Mesothelial cell of epicardium (in vitro differentiated cells): ENCODE data around the gene MGP. TPM values are rescaled to one million over a fixed set of nuclear protein-coding genes. Genes with fewer than 3 reads are reported as not detected.

Experiments
- DNase-seq, 2 experiments: peaks; one replicate each; pipeline ENCODE4 v3.0.0; 2021; ENCODE audit warnings: low spot score in 2 of 2; ENCODE audit not compliant: unreplicated experiment in 2 of 2
- H3K27ac Mint-ChIP-seq: 2 replicates; pipeline ENCODE4 v1.8.0; 2021; ENCODE audit warnings: mixed read lengths
- H3K27me3 Mint-ChIP-seq: 2 replicates; pipeline ENCODE4 v1.8.0; 2021; ENCODE audit warnings: low read depth, mixed read lengths
- H3K36me3 Mint-ChIP-seq: 2 replicates; pipeline ENCODE4 v1.8.0; 2021; ENCODE audit warnings: mixed read lengths
- H3K4me1 Mint-ChIP-seq: 2 replicates; pipeline ENCODE4 v1.8.0; 2021; ENCODE audit warnings: mixed read lengths
- H3K4me3 Mint-ChIP-seq: 2 replicates; pipeline ENCODE4 v1.8.0; 2021; ENCODE audit warnings: mild to moderate bottlenecking, moderate library complexity, mixed read lengths
- H3K9me3 Mint-ChIP-seq: 2 replicates; pipeline ENCODE4 v1.8.0; 2021; ENCODE audit warnings: mixed read lengths
- total RNA-seq: library from RNA; stranded (reverse); gene quantifications from 3 replicates; pipeline ENCODE4 v1.2.1, GENCODE V29; 2021
- TF ChIP-seq, protein P1 (sequence below): fragments of 200-600 bp; sonication (generic); IDR thresholded peaks from one replicate; pipeline ENCODE4 v1.5.0; 2021; ENCODE audit warnings: antibody characterized with exemption; ENCODE audit not compliant: unreplicated experiment

MGP gene
- total RNA-seq, 1 donor from 2014 or later = 202 TPM

DNA sequence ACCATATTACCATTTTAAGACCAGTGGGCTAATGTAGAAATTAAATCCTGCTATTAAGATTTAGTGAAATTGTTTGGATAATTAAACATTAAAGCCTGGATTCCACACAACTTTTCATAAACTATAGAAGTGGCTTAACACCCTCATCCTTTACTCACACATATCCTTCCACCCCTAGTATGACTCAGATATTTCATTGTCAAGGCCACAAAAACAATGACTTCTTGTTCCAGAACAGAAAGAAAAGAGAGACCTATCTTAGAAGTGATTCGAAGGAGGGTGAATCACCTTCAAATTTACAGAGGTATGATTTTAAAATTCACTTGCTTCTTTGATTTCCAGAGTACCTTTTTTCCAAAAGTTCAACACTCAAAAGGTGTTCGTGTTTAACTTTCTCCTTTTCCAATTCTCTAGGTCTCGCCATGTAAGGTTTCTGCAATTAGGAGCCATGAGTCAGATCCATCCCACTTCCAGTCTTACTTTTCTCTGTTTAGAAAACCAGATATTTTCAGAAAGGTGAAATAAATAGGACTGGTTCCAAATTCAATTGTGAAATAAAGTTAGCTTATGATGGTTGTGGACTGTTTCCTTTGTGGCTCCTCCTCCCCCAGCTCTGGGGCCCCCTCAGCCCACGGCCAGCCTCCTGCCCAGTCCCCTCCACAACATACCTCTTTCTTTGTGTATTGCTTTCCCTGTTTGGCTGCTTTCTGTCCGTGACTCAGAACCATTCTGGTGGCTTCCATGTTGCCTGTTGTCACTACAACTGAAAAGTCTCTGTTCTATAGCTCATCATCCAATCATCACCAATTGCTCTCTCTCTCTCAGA lies 24.6 kb upstream of the MGP start:
- H3K27me3 Mint-ChIP-seq = no peaks in the 10 kb centered on the region
- H3K4me3 Mint-ChIP-seq = no peak overlapping the region
- peaks cover 11% of the 10 kb centered on the region for H3K9me3 Mint-ChIP-seq
- H3K36me3 Mint-ChIP-seq = peaks cover 43% of the 10 kb centered on the region
- peaks cover 12% of the 10 kb centered on the region for H3K4me1 Mint-ChIP-seq
- no peak overlapping the region for H3K27ac Mint-ChIP-seq
- TF ChIP-seq, protein P1, sequence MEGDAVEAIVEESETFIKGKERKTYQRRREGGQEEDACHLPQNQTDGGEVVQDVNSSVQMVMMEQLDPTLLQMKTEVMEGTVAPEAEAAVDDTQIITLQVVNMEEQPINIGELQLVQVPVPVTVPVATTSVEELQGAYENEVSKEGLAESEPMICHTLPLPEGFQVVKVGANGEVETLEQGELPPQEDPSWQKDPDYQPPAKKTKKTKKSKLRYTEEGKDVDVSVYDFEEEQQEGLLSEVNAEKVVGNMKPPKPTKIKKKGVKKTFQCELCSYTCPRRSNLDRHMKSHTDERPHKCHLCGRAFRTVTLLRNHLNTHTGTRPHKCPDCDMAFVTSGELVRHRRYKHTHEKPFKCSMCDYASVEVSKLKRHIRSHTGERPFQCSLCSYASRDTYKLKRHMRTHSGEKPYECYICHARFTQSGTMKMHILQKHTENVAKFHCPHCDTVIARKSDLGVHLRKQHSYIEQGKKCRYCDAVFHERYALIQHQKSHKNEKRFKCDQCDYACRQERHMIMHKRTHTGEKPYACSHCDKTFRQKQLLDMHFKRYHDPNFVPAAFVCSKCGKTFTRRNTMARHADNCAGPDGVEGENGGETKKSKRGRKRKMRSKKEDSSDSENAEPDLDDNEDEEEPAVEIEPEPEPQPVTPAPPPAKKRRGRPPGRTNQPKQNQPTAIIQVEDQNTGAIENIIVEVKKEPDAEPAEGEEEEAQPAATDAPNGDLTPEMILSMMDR = no peak
- no peak for DNase-seq

DNA sequence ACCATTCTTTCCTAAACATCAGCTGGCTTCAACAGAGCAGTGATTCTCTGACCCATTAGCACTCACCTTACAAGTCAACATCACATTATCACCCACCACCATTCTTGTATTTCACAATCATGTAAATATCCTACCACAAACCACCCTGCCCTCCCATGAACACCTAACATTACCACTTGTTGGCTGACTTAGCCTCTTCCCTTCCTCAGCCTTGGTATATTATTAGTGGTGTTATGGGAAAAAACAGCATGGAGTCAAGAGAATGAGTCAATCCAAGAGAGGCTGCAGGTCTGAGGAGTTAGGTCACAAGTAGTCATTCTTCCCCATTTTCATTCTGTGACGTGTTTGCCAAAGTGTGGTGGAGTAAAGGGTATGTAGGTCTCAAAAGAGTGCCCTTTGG lies 22.3 kb upstream of the MGP start:
- Mint-ChIP-seq H3K9me3 (peaks cover 11% of the 10 kb centered on the region), H3K4me1 (peaks cover 32% of the 10 kb centered on the region), H3K36me3 (peaks cover 35% of the 10 kb centered on the region), H3K27ac (no peak overlapping the region), H3K4me3 (no peak overlapping the region), H3K27me3 (no peaks in the 10 kb centered on the region)
- TF ChIP-seq, protein P1 = no peak
- DNase-seq = no peak

DNA sequence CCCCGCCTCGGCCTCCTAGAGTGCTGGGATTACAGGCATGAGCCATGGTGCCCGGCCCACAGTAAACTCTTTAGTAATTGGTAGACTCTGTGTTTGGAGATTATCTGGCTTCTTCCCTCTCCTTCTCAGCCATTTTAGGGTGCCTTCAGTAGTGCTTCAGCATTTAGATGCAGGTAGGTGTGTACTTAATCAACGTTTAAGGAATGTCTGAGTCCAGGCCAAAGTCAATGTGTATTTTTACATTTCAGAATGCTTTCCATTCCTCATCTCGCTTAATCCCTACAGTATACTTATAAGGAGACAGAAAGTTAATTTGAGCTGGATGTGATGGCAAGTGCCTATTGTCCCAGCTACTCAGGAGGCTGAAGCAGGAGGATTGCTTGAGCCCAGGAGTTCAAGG lies 20.5 kb upstream of the MGP start:
- H3K4me3 Mint-ChIP-seq = no peak overlapping the region
- peaks cover 7% of the 10 kb centered on the region for H3K9me3 Mint-ChIP-seq
- DNase-seq = no peak
- TF ChIP-seq, protein P1 = no peak
- no peak overlapping the region for H3K27ac Mint-ChIP-seq
- H3K27me3 Mint-ChIP-seq = no peaks in the 10 kb centered on the region
- peaks cover 39% of the 10 kb centered on the region for H3K4me1 Mint-ChIP-seq
- H3K36me3 Mint-ChIP-seq = peaks cover 27% of the 10 kb centered on the region

DNA sequence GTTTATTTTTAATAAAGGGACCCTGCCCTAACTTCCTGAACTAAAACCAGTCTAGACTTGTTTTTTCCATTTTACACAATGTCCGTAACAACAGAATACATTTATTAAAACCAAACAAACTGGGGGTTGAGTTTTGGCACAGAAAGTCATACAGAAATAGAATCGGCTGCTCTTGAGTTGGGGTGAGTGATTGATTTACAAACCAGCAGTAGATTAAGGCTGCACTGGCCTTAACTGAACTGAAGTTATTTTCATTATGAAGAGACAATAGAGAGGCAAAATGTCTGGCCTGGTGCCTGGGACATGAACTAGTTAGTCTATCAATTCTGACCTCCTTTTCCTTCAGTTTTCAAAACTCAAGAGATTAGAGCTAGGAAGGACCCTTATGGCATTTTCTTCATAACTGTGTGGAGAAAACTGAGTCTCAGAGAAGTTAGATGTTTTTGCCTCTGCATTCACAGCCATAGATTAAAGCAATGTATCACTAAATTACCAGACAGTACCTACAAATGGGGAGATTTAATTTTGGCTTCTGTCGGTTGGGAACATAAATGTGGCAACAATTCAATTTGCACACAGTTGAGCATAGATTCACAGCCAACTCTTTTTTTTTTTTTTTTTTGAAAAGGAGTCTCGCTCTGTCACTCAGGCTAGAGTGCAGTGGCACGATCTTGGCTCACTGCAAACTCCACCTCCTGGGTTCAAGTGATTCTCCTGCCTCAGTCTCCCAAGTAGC lies 19.8 kb upstream of the MGP start:
- peak overlapping the region; percentile 70 for H3K27ac Mint-ChIP-seq

DNA sequence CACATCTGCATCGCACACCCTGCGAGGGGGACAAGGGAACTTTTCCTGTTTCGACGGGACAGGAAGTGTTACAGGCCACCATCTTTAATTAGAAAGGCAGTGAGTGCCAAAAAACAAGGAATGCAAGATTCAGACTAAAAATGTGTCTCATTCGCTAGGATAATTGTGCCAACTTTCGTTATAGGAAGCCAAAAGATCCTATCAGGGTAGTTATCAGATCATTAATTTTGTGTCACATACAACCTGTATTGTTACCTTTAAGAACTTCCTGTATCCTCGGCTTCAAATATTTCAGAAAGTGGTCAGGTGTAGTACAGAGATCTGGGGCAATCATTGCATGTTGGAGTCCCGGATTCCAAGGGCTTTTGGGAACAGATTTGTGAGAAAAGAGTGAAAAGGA lies 19.2 kb upstream of the MGP start:
- TF ChIP-seq, protein P1 = no peak
- no peak for DNase-seq
- peak overlapping the region; percentile 70 for H3K27ac Mint-ChIP-seq
- no peak overlapping the region for H3K4me3 Mint-ChIP-seq
- peaks cover 19% of the 10 kb centered on the region for H3K36me3 Mint-ChIP-seq
- H3K9me3 Mint-ChIP-seq = peaks cover 7% of the 10 kb centered on the region
- peaks cover 43% of the 10 kb centered on the region for H3K4me1 Mint-ChIP-seq
- H3K27me3 Mint-ChIP-seq = no peaks in the 10 kb centered on the region

More for the DNA sequence above, 19.8 kb upstream of the MGP start:
- TF ChIP-seq, protein P1 = no peak
- DNase-seq = no peak
- Mint-ChIP-seq H3K4me3 (no peak overlapping the region), H3K36me3 (peaks cover 24% of the 10 kb centered on the region), H3K4me1 (peaks cover 38% of the 10 kb centered on the region), H3K9me3 (peaks cover 7% of the 10 kb centered on the region), H3K27me3 (no peaks in the 10 kb centered on the region)
